Stimulated activated CD8-positive, alpha-beta memory T cell treated with anti-CD3 and anti-CD28 coated beads, Interleukin-4, amount 100 ng/mL, for 24 hours (primary cell): ENCODE results near the gene PRKAB2.
"Not testable (repeated sequence)": the region's sequence is repeated elsewhere in the genome, so short reads cannot be mapped to it uniquely, and the experiment has no call there.

Experiments used
- DNase-seq: peaks from one replicate; pipeline ENCODE4 v3.0.0-alpha.2; 2020; ENCODE audit warnings: low read depth

PRKAB2 gene

DNA sequence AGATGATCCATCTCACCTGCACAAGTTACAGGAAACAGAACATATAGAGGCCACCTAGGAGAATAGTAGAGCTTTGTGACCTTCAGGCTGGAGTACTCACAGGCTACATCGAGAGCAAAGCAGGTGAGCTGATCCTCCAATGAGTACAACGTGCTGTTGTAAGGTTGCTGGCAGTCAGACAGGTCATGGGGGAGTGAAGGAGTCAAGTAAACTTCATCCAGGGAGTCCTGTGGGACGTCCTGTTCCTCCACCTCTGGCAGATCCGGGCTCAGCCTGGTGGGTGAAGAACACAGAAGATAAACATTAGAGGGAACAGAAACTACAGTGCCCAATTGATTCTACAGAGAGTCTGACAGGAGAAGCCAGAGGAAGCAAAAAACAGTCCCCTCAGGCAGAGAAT, 62.5 kb downstream of the PRKAB2 start:
- DNase-seq, result no peak

DNA sequence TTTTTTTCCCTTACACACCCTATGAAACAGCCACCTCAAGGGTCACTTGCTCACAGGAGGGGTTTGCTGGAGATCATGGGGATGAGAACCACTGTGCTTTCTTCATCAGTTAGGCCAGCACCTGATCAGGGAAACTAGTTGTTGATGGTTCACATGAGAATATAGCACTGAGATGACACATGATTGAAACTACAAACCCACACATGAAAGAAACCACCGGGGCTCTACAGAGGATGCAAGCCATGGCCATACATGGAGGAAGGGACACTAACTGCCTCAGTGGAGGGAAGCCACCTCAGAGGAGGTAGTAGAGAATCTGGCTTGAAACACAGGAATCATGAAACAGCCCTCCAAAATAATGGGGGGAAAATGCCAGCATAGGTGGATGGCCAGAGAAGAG, 63.2 kb downstream of the PRKAB2 start:
- no peak for DNase-seq

DNA sequence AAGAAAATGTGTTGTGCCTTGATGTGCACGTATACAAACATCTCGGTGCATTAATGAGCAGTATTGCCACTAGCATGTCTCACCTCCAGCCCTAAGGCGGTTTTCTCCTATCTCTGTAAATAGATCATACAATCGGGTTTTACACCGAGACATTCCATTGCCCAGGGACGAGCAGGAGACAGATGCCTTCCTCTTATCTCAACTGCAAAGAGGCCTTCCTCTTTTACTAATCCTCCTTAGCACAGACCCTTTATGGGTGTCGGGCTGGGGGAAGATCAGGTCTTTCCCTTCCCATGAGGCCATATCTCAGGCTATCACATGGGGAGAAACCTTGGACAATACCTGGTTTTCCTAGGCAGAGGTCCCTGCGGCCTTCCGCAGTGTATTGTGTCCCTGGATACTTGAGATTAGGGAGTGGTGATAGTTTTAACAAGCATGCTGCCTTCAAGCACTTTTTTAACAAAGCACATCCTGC, 65.8 kb downstream of the PRKAB2 start:
- DNase-seq, result not testable (repeated sequence)

DNA sequence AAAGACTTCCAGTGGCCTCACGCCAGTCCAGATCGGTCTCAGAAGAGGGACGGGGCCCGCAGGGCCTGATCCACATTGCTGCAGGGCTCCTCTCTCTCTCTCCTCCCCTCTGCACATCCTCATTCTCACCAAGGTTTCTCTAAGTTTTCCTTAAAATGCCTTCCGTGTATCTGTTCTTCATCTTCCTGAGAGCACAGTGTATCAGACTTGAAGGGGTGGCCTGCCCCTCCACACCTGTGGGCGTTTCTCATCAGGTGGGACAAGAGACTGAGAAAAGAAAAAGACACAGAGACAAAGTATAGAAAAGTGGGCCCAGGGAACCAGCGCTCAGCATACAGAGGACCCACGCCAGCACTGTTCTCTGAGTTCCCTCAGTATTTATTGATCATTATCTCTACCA, 66.4 kb downstream of the PRKAB2 start:
- no peak for DNase-seq
